HepG2 (cell line): ENCODE measurements around the gene SH3GL1. TPM values are rescaled to one million over a fixed set of nuclear protein-coding genes. Genes with fewer than 3 reads are reported as not detected.

Experiments
- ARID2 ChIP-seq: sonication (generic); formaldehyde crosslinking; IDR thresholded peaks from 2 replicates; pipeline ENCODE4 v1.8.1; 2022; ENCODE audit warnings: mild to moderate bottlenecking, missing genetic modification reagents, borderline replicate concordance
- BORCS8-MEF2B ChIP-seq: sonication (generic); formaldehyde crosslinking; IDR thresholded peaks from 2 replicates; pipeline ENCODE4 v1.8.0; 2022; ENCODE audit warnings: mild to moderate bottlenecking, missing genetic modification reagents
- ELF4 ChIP-seq: sonication (generic); formaldehyde crosslinking; IDR thresholded peaks from 2 replicates; pipeline ENCODE4 v1.5.0; 2020; ENCODE audit warnings: missing genetic modification reagents, mild to moderate bottlenecking, moderate library complexity, borderline replicate concordance
- GATAD2A ChIP-seq: IDR thresholded peaks from 2 replicates; pipeline ENCODE4 v1.6.1; 2016
- GTF2F1 ChIP-seq: fragments of 150-350 bp; IDR thresholded peaks from 2 replicates; pipeline ENCODE4 v1.6.1; 2014; ENCODE audit warnings: low read length
- JUN ChIP-seq: sonication (generic); formaldehyde crosslinking; IDR thresholded peaks from 2 replicates; pipeline ENCODE4 v1.4.0; 2020; ENCODE audit warnings: mild to moderate bottlenecking, missing genetic modification reagents
- KDM1A ChIP-seq: IDR thresholded peaks from 2 replicates; pipeline ENCODE4 v1.6.1; 2016; ENCODE audit warnings: missing compliant biosample characterization
- KLF15 ChIP-seq: sonication (generic); formaldehyde crosslinking; IDR thresholded peaks from 2 replicates; pipeline ENCODE4 v1.8.1; 2023; ENCODE audit warnings: borderline replicate concordance, mild to moderate bottlenecking, inconsistent platforms, missing genetic modification reagents, mixed read lengths
- KMT2A ChIP-seq: sonication (generic); formaldehyde crosslinking; IDR thresholded peaks from 2 replicates; pipeline ENCODE4 v1.4.0; 2020; ENCODE audit warnings: missing genetic modification reagents
- MED8 ChIP-seq: sonication (generic); formaldehyde crosslinking; IDR thresholded peaks from 2 replicates; pipeline ENCODE4 v1.8.1; 2023; ENCODE audit warnings: mild to moderate bottlenecking, missing genetic modification reagents; ENCODE audit not compliant: insufficient replicate concordance
- PITX1 ChIP-seq: sonication (generic); formaldehyde crosslinking; IDR thresholded peaks from 2 replicates; pipeline ENCODE4 v1.5.1; 2020; ENCODE audit warnings: mild to moderate bottlenecking, missing genetic modification reagents
- POLR2A ChIP-seq, 2 experiments: IDR thresholded peaks; 2 replicates each; pipeline ENCODE4 v1.6.1; 2011; ENCODE audit warnings: low read depth in 2 of 2, low read length in 2 of 2, mild to moderate bottlenecking in 1 of 2, moderate library complexity in 1 of 2; ENCODE audit not compliant: insufficient read depth in 1 of 2
- PREB ChIP-seq: sonication (generic); formaldehyde crosslinking; IDR thresholded peaks from 2 replicates; pipeline ENCODE4 v1.4.0; 2020; ENCODE audit warnings: missing genetic modification reagents
- RBAK ChIP-seq: sonication (generic); formaldehyde crosslinking; IDR thresholded peaks from 2 replicates; pipeline ENCODE4 v1.5.1; 2020; ENCODE audit warnings: mild to moderate bottlenecking, missing genetic modification reagents
- RFX1 ChIP-seq: fragments of 450-650 bp; IDR thresholded peaks from 2 replicates; pipeline ENCODE4 v1.6.1; 2017
- SALL1 ChIP-seq: sonication (generic); formaldehyde crosslinking; IDR thresholded peaks from 2 replicates; pipeline ENCODE4 v1.8.0; 2022; ENCODE audit warnings: mild to moderate bottlenecking, missing genetic modification reagents
- SIN3A ChIP-seq: IDR thresholded peaks from 2 replicates; pipeline ENCODE4 v1.6.1; 2011; ENCODE audit warnings: low read depth, mild to moderate bottlenecking, control low read depth, low read length, borderline replicate concordance
- SPEN ChIP-seq: sonication (generic); formaldehyde crosslinking; IDR thresholded peaks from 2 replicates; pipeline ENCODE4 v1.5.1; 2020; ENCODE audit warnings: low read depth, mild to moderate bottlenecking, missing genetic modification reagents
- TOE1 ChIP-seq: sonication (generic); formaldehyde crosslinking; IDR thresholded peaks from 2 replicates; pipeline ENCODE4 v1.4.0; 2020; ENCODE audit warnings: mild to moderate bottlenecking, missing genetic modification reagents
- XBP1 ChIP-seq: sonication (generic); formaldehyde crosslinking; IDR thresholded peaks from 2 replicates; pipeline ENCODE4 v1.5.0; 2020; ENCODE audit warnings: missing genetic modification reagents
- ZNF296 ChIP-seq: sonication (generic); formaldehyde crosslinking; conservative IDR thresholded peaks from 2 replicates; pipeline ENCODE4 v1.5.0; 2020; ENCODE audit warnings: mild to moderate bottlenecking, missing genetic modification reagents
- ZNF331 ChIP-seq: sonication (generic); formaldehyde crosslinking; IDR thresholded peaks from 2 replicates; pipeline ENCODE4 v1.4.0; 2020; ENCODE audit warnings: missing genetic modification reagents
- ZNF414 ChIP-seq: sonication (generic); formaldehyde crosslinking; IDR thresholded peaks from 2 replicates; pipeline ENCODE4 v1.5.0; 2020; ENCODE audit warnings: missing genetic modification reagents
- ZNF501 ChIP-seq: sonication (generic); formaldehyde crosslinking; IDR thresholded peaks from 2 replicates; pipeline ENCODE4 v1.5.1; 2020; ENCODE audit warnings: mild to moderate bottlenecking, moderate library complexity, missing genetic modification reagents
- ZNF605 ChIP-seq: sonication (generic); formaldehyde crosslinking; IDR thresholded peaks from 2 replicates; pipeline ENCODE4 v1.8.0; 2022; ENCODE audit warnings: mild to moderate bottlenecking, missing genetic modification reagents
- ZNF766 ChIP-seq: sonication (generic); formaldehyde crosslinking; IDR thresholded peaks from 2 replicates; pipeline ENCODE4 v1.5.0; 2020; ENCODE audit warnings: missing genetic modification reagents, borderline replicate concordance
- ZSCAN20 ChIP-seq: sonication (generic); formaldehyde crosslinking; IDR thresholded peaks from 2 replicates; pipeline ENCODE4 v1.4.0; 2020; ENCODE audit warnings: missing genetic modification reagents, mild to moderate bottlenecking, borderline replicate concordance
- polyA plus RNA-seq, 8 experiments: library from polyadenylated mRNA; depleted of rRNA in 3 of 8; stranded (reverse) in 7 of 8; unstranded in 1 of 8; fragments of >200 nt; fragmentation: Illumina TruSeq in 4 of 8; extraction: Trizol in 4 of 8; gene quantifications; 2 replicates each; pipeline versions ENCODE4 v1.2.1 to v1.2.3, GENCODE V29; 2011 to 2016; ENCODE audit warnings: low read depth in 4 of 8, missing spikeins in 1 of 8, mixed read lengths in 1 of 8; ENCODE audit not compliant: insufficient read depth in 1 of 8
- total RNA-seq, 5 experiments: library from RNA; depleted of rRNA; stranded (reverse); fragments of >200 nt; fragmentation: Illumina TruSeq; extraction: Trizol; gene quantifications; 2 replicates each; pipeline ENCODE4 v1.2.3, GENCODE V29; 2016; ENCODE audit warnings: low read depth in 1 of 5
- TF ChIP-seq, protein P1 (sequence below): sonication (generic); formaldehyde crosslinking; IDR thresholded peaks from 2 replicates; pipeline ENCODE4 v1.4.0; 2020; ENCODE audit warnings: missing genetic modification reagents
- TF ChIP-seq, protein P2 (sequence below): IDR thresholded peaks from 2 replicates; pipeline ENCODE4 v1.6.1; 2016; ENCODE audit warnings: mild to moderate bottlenecking, missing biosample characterization, missing genetic modification reagents

The SH3GL1 gene
- total and polyA plus RNA-seq, 2 of the 13 experiments (the other 11 are each of a cell fraction or from before 2014, with no cell fraction given): 33.0 to 45.1 TPM

- TF ChIP-seq RFX1: no peak
- TF ChIP-seq MED8 (CRISPR knock-in tag): no peak
- no peak; the same call in 1 of the 2 replicates for TF ChIP-seq PITX1
- TF ChIP-seq KLF15 (CRISPR knock-in tag): no peak
- TF ChIP-seq POLR2A (IDR thresholded peaks at IDR 0.05; ENCODE audit: insufficient read depth in 1 of 2, low read depth in 2 of 2, low read length in 2 of 2): peak; percentile 28 to 29; a peak in 1 of 4 replicates
- peak; percentile 88; the same call in 1 of the 2 replicates for TF ChIP-seq SIN3A
- TF ChIP-seq ZSCAN20 (CRISPR knock-in tag): no peak
- no peak for TF ChIP-seq ELF4 (CRISPR knock-in tag)
- no peak for TF ChIP-seq PREB (CRISPR knock-in tag)
- no peak; the same call in 1 of the 2 replicates for TF ChIP-seq KMT2A (CRISPR knock-in tag)
- no peak for TF ChIP-seq JUN (CRISPR knock-in tag)
- no peak for TF ChIP-seq KDM1A
- peak; percentile 29; the same call in 1 of the 2 replicates for TF ChIP-seq ZNF766
- no peak for TF ChIP-seq TOE1 (CRISPR knock-in tag)
- TF ChIP-seq GATAD2A (CRISPR knock-in tag): peak; percentile 35; the same call in 1 of the 2 replicates
- no peak for TF ChIP-seq ZNF414
- TF ChIP-seq ZNF331 (CRISPR knock-in tag): no peak; the same call in 1 of the 2 replicates
- peak; percentile 85; the same call in 1 of the 2 replicates for TF ChIP-seq SPEN (CRISPR knock-in tag)
- peak; percentile 73; the same call in 1 of the 2 replicates for TF ChIP-seq GTF2F1
- TF ChIP-seq, protein P1, sequence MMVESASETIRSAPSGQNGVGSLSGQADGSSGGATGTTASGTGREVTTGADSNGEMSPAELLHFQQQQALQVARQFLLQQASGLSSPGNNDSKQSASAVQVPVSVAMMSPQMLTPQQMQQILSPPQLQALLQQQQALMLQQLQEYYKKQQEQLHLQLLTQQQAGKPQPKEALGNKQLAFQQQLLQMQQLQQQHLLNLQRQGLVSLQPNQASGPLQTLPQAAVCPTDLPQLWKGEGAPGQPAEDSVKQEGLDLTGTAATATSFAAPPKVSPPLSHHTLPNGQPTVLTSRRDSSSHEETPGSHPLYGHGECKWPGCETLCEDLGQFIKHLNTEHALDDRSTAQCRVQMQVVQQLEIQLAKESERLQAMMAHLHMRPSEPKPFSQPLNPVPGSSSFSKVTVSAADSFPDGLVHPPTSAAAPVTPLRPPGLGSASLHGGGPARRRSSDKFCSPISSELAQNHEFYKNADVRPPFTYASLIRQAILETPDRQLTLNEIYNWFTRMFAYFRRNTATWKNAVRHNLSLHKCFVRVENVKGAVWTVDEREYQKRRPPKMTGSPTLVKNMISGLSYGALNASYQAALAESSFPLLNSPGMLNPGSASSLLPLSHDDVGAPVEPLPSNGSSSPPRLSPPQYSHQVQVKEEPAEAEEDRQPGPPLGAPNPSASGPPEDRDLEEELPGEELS: no peak
- TF ChIP-seq, protein P2, sequence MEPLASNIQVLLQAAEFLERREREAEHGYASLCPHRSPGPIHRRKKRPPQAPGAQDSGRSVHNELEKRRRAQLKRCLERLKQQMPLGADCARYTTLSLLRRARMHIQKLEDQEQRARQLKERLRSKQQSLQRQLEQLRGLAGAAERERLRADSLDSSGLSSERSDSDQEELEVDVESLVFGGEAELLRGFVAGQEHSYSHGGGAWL: no peak
- no peak for TF ChIP-seq ZNF605 (CRISPR knock-in tag)
- TF ChIP-seq RBAK (CRISPR knock-in tag): no peak
- TF ChIP-seq ARID2 (CRISPR knock-in tag): no peak
- TF ChIP-seq XBP1 (CRISPR knock-in tag): no peak
- 0 out of 2 replicates have a peak, but pooled peaks have one; percentile 34 for TF ChIP-seq BORCS8-MEF2B (CRISPR knock-in tag)
- no peak for TF ChIP-seq ZNF501 (CRISPR knock-in tag)
- TF ChIP-seq ZNF296 (CRISPR knock-in tag): no peak
- TF ChIP-seq SALL1 (CRISPR knock-in tag): peak; percentile 27
Observed at GRCh38 chr19:4402171-4403004, 2.0 kb upstream of the SH3GL1 start, which contains the start of gene CHAF1A (continued).
